Neural progenitor cell (in vitro differentiated cells): Measurements from ENCODE around the gene TARS1. TPM values are rescaled to one million over a fixed set of nuclear protein-coding genes. Genes with fewer than 3 reads are reported as not detected.

Experiments
- DNase-seq: peaks from one replicate; pipeline ENCODE4 v3.0.0-alpha.2; 2016; ENCODE audit warnings: low spot score
- H2AFZ ChIP-seq: fragments of 200-600 bp; sonication (generic); replicated peaks from 2 replicates; pipeline ENCODE4 v1.6.1; 2016; ENCODE audit warnings: antibody characterized with exemption
- H3F3A ChIP-seq: fragments of 200-600 bp; sonication (generic); 2 replicates; pipeline ENCODE4 v1.6.1; 2016; ENCODE audit warnings: antibody characterized with exemption, low read depth
- H3K27ac ChIP-seq: fragments of 200-600 bp; sonication (generic); 2 replicates; pipeline ENCODE4 v1.5.1; 2016; ENCODE audit warnings: mild to moderate bottlenecking
- H3K27me3 ChIP-seq: fragments of 200-600 bp; sonication (generic); 2 replicates; pipeline ENCODE4 v1.6.1; 2016; ENCODE audit warnings: mild to moderate bottlenecking, moderate library complexity
- H3K36me3 ChIP-seq: fragments of 200-600 bp; sonication (generic); 2 replicates; pipeline ENCODE4 v1.5.1; 2016
- H3K4me1 ChIP-seq: fragments of 200-600 bp; sonication (generic); 2 replicates; pipeline ENCODE4 v1.6.1; 2016; ENCODE audit warnings: mixed run types
- H3K4me2 ChIP-seq: fragments of 200-600 bp; sonication (generic); 2 replicates; pipeline ENCODE4 v1.6.1; 2016
- H3K4me3 ChIP-seq: fragments of 200-600 bp; sonication (generic); 2 replicates; pipeline ENCODE4 v1.5.1; 2016
- H3K79me2 ChIP-seq: fragments of 200-600 bp; sonication (generic); 2 replicates; pipeline ENCODE4 v1.6.1; 2016; ENCODE audit warnings: low read depth
- H3K9ac ChIP-seq: fragments of 200-600 bp; sonication (generic); 2 replicates; pipeline ENCODE4 v1.6.1; 2016
- H3K9me3 ChIP-seq: fragments of 200-600 bp; sonication (generic); 2 replicates; pipeline ENCODE4 v1.5.1; 2016; ENCODE audit warnings: low read depth
- H4K20me1 ChIP-seq: fragments of 200-600 bp; sonication (generic); 2 replicates; pipeline ENCODE4 v1.6.1; 2016; ENCODE audit warnings: low read depth
- H3K27ac Mint-ChIP-seq: 3 replicates; pipeline ENCODE4 v1.8.0; 2021; ENCODE audit warnings: mixed read lengths
- H3K27me3 Mint-ChIP-seq: 2 replicates; pipeline ENCODE4 v1.8.0; 2022; ENCODE audit warnings: low read depth, mild to moderate bottlenecking, inconsistent platforms, moderate library complexity, mixed read lengths; ENCODE audit not compliant: insufficient read depth
- H3K36me3 Mint-ChIP-seq: 3 replicates; pipeline ENCODE4 v1.8.0; 2021; ENCODE audit warnings: mixed read lengths
- H3K4me1 Mint-ChIP-seq: 3 replicates; pipeline ENCODE4 v1.8.0; 2021; ENCODE audit warnings: mixed read lengths
- H3K4me3 Mint-ChIP-seq: 3 replicates; pipeline ENCODE4 v1.8.0; 2021; ENCODE audit warnings: mild to moderate bottlenecking, moderate library complexity, mixed read lengths
- H3K9me3 Mint-ChIP-seq: 3 replicates; pipeline ENCODE4 v1.8.0; 2020; ENCODE audit warnings: mixed read lengths
- CTCF ChIP-seq: fragments of 200-600 bp; sonication (generic); IDR thresholded peaks from 2 replicates; pipeline ENCODE4 v1.5.1; 2017; ENCODE audit warnings: antibody characterized with exemption, mild to moderate bottlenecking
- EZH2 ChIP-seq: fragments of 200-600 bp; sonication (generic); IDR thresholded peaks from 2 replicates; pipeline ENCODE4 v1.6.1; 2017; ENCODE audit warnings: antibody characterized with exemption, mild to moderate bottlenecking, moderate library complexity
- EZH2phosphoT487 ChIP-seq: fragments of 200-600 bp; sonication (generic); IDR thresholded peaks from 2 replicates; pipeline ENCODE4 v1.6.1; 2017; ENCODE audit warnings: antibody characterized with exemption
- total RNA-seq: library from RNA; depleted of rRNA; stranded (reverse); fragments of >200 nt; gene quantifications from 2 replicates; pipeline ENCODE4 v1.2.3, GENCODE V29; 2015; ENCODE audit warnings: low replicate concordance

The TARS1 gene
- total RNA-seq, 1 donor from 2014 or later, result 123 TPM

- H3K79me2 ChIP-seq, result no peaks in the 10 kb centered on the region
- no peaks in the 10 kb centered on the region for H3K4me1 Mint-ChIP-seq
- H3K4me3 ChIP-seq, result no peak overlapping the region
- peaks cover 5% of the 10 kb centered on the region for H3K27me3 Mint-ChIP-seq
- no peaks in the 10 kb centered on the region for H3K36me3 Mint-ChIP-seq
- no peak overlapping the region for H3K4me2 ChIP-seq
- no peaks in the 10 kb centered on the region for H3K4me1 ChIP-seq
- no peaks in the 10 kb centered on the region for H3K36me3 ChIP-seq
- no peaks in the 10 kb centered on the region for H3K9me3 ChIP-seq
- no peak overlapping the region for H2AFZ ChIP-seq
- TF ChIP-seq CTCF (no peak), EZH2phosphoT487 (no peak), EZH2 (no peak)
- H3K27me3 ChIP-seq, result no peaks in the 10 kb centered on the region
- peaks cover 11% of the 10 kb centered on the region for H3K9me3 Mint-ChIP-seq
- H4K20me1 ChIP-seq, result no peaks in the 10 kb centered on the region
- no peak overlapping the region for H3K4me3 Mint-ChIP-seq
- H3K9ac ChIP-seq, result no peak overlapping the region
- H3K27ac Mint-ChIP-seq, result no peak overlapping the region
- DNase-seq, result no peak
- H3K27ac ChIP-seq, result no peak overlapping the region
- no peaks in the 10 kb centered on the region for H3F3A ChIP-seq
These were observed 9.8 kb upstream of the TARS1 start for GRCh38 chr5:33430983-33431382.

- Histone ChIP-seq H2AFZ (no peak overlapping the region), H3K27me3 (no peaks in the 10 kb centered on the region), H4K20me1 (no peaks in the 10 kb centered on the region), H3K36me3 (no peaks in the 10 kb centered on the region), H3K4me3 (no peak overlapping the region), H3K4me2 (no peak overlapping the region), H3K27ac (no peak overlapping the region), H3K79me2 (no peaks in the 10 kb centered on the region), H3K9me3 (no peaks in the 10 kb centered on the region), H3K9ac (no peak overlapping the region), H3K4me1 (no peaks in the 10 kb centered on the region), H3F3A (no peaks in the 10 kb centered on the region)
- Mint-ChIP-seq H3K27ac (no peak overlapping the region), H3K36me3 (no peaks in the 10 kb centered on the region), H3K4me1 (no peaks in the 10 kb centered on the region), H3K27me3 (peaks cover 5% of the 10 kb centered on the region), H3K4me3 (no peak overlapping the region), H3K9me3 (peaks cover 11% of the 10 kb centered on the region)
- DNase-seq, result no peak
- no peak for TF ChIP-seq CTCF
- TF ChIP-seq EZH2phosphoT487, result no peak
- no peak for TF ChIP-seq EZH2
These were observed 8.1 kb upstream of the TARS1 start for GRCh38 chr5:33432656-33433055.

- no peak overlapping the region for H2AFZ ChIP-seq
- H4K20me1 ChIP-seq, result no peaks in the 10 kb centered on the region
- no peak for DNase-seq
- peaks cover 5% of the 10 kb centered on the region for H3K27me3 Mint-ChIP-seq
- no peaks in the 10 kb centered on the region for H3K4me1 ChIP-seq
- no peak for TF ChIP-seq EZH2phosphoT487
- TF ChIP-seq EZH2, result no peak
- TF ChIP-seq CTCF, result no peak
- no peak overlapping the region for H3K4me3 Mint-ChIP-seq
- no peaks in the 10 kb centered on the region for H3K9me3 ChIP-seq
- H3K79me2 ChIP-seq, result peaks cover 4% of the 10 kb centered on the region
- H3K4me2 ChIP-seq, result no peak overlapping the region
- no peaks in the 10 kb centered on the region for H3K4me1 Mint-ChIP-seq
- H3K9ac ChIP-seq, result no peak overlapping the region
- H3K27me3 ChIP-seq, result no peaks in the 10 kb centered on the region
- peaks cover 10% of the 10 kb centered on the region for H3K9me3 Mint-ChIP-seq
- H3K27ac Mint-ChIP-seq, result no peak overlapping the region
- H3K36me3 Mint-ChIP-seq, result no peaks in the 10 kb centered on the region
- H3K27ac ChIP-seq, result no peak overlapping the region
- no peak overlapping the region for H3K4me3 ChIP-seq
- no peaks in the 10 kb centered on the region for H3F3A ChIP-seq
- H3K36me3 ChIP-seq, result no peaks in the 10 kb centered on the region
These were observed 7.2 kb upstream of the TARS1 start for GRCh38 chr5:33433303-33434240.
